HepG2 (cell line): ENCODE results near the gene CD300A. TPM values are rescaled to one million over a fixed set of nuclear protein-coding genes. Genes with fewer than 3 reads are reported as not detected.

Source experiments
- ATF7 ChIP-seq, 2 experiments: fragments of 450-650 bp in 1 of 2; sonication (generic) in 1 of 2; formaldehyde crosslinking in 1 of 2; IDR thresholded peaks; 2 replicates each; pipeline versions ENCODE4 v1.4.0 to v1.6.1; 2016 to 2020; ENCODE audit warnings: antibody characterized with exemption in 1 of 2, mild to moderate bottlenecking in 1 of 2, missing genetic modification reagents in 1 of 2
- ELF4 ChIP-seq: sonication (generic); formaldehyde crosslinking; IDR thresholded peaks from 2 replicates; pipeline ENCODE4 v1.5.0; 2020; ENCODE audit warnings: missing genetic modification reagents, mild to moderate bottlenecking, moderate library complexity, borderline replicate concordance
- IKZF4 ChIP-seq: sonication (generic); formaldehyde crosslinking; IDR thresholded peaks from 2 replicates; pipeline ENCODE4 v1.5.1; 2020; ENCODE audit warnings: borderline replicate concordance, mild to moderate bottlenecking, low read depth, missing genetic modification reagents; ENCODE audit errors: not compliant biosample characterization
- JUNB ChIP-seq: sonication (generic); formaldehyde crosslinking; IDR thresholded peaks from 2 replicates; pipeline ENCODE4 v1.8.0; 2022; ENCODE audit warnings: missing genetic modification reagents, mild to moderate bottlenecking, borderline replicate concordance
- JUND ChIP-seq: sonication (generic); formaldehyde crosslinking; IDR thresholded peaks from 2 replicates; pipeline ENCODE4 v1.8.0; 2022; ENCODE audit warnings: mild to moderate bottlenecking, missing genetic modification reagents
- NFRKB ChIP-seq: fragments of 450-650 bp; IDR thresholded peaks from 2 replicates; pipeline ENCODE4 v1.6.1; 2017
- RORA ChIP-seq: sonication (generic); formaldehyde crosslinking; IDR thresholded peaks from 2 replicates; pipeline ENCODE4 v1.5.0; 2020; ENCODE audit warnings: mild to moderate bottlenecking, missing genetic modification reagents, moderate library complexity
- SMAD1 ChIP-seq: sonication (generic); formaldehyde crosslinking; IDR thresholded peaks from 2 replicates; pipeline ENCODE4 v1.4.0; 2020; ENCODE audit warnings: missing genetic modification reagents, low read depth, mild to moderate bottlenecking, borderline replicate concordance
- TBX3 ChIP-seq: fragments of 450-650 bp; IDR thresholded peaks from 2 replicates; pipeline ENCODE4 v1.6.1; 2017; ENCODE audit warnings: antibody characterized with exemption, mild to moderate bottlenecking, inconsistent platforms, borderline replicate concordance
- ZBTB38 ChIP-seq: sonication (generic); formaldehyde crosslinking; IDR thresholded peaks from 2 replicates; pipeline ENCODE4 v1.5.1; 2020; ENCODE audit warnings: mild to moderate bottlenecking, missing genetic modification reagents
- ZNF274 ChIP-seq: sonication (generic); formaldehyde crosslinking; IDR thresholded peaks from 2 replicates; pipeline ENCODE4 v1.5.1; 2020; ENCODE audit warnings: mild to moderate bottlenecking, missing genetic modification reagents
- ZNF512 ChIP-seq: sonication (generic); formaldehyde crosslinking; IDR thresholded peaks from 2 replicates; pipeline ENCODE4 v1.4.0; 2020; ENCODE audit warnings: mild to moderate bottlenecking, missing genetic modification reagents
- ZNF572 ChIP-seq: sonication (generic); formaldehyde crosslinking; IDR thresholded peaks from 2 replicates; pipeline ENCODE4 v1.5.1; 2020; ENCODE audit warnings: mild to moderate bottlenecking, missing genetic modification reagents
- ZNF766 ChIP-seq: sonication (generic); formaldehyde crosslinking; IDR thresholded peaks from 2 replicates; pipeline ENCODE4 v1.5.0; 2020; ENCODE audit warnings: missing genetic modification reagents, borderline replicate concordance
- ZSCAN25 ChIP-seq: sonication (generic); formaldehyde crosslinking; IDR thresholded peaks from 2 replicates; pipeline ENCODE4 v1.8.0; 2022; ENCODE audit warnings: mild to moderate bottlenecking, missing genetic modification reagents
- polyA plus RNA-seq, 8 experiments: library from polyadenylated mRNA; depleted of rRNA in 3 of 8; stranded (reverse) in 7 of 8; unstranded in 1 of 8; fragments of >200 nt; fragmentation: Illumina TruSeq in 4 of 8; extraction: Trizol in 4 of 8; gene quantifications; 2 replicates each; pipeline versions ENCODE4 v1.2.1 to v1.2.3, GENCODE V29; 2011 to 2016; ENCODE audit warnings: low read depth in 4 of 8, missing spikeins in 1 of 8, mixed read lengths in 1 of 8; ENCODE audit not compliant: insufficient read depth in 1 of 8
- total RNA-seq, 5 experiments: library from RNA; depleted of rRNA; stranded (reverse); fragments of >200 nt; fragmentation: Illumina TruSeq; extraction: Trizol; gene quantifications; 2 replicates each; pipeline ENCODE4 v1.2.3, GENCODE V29; 2016; ENCODE audit warnings: low read depth in 1 of 5
- TF ChIP-seq, protein P1 (sequence below): sonication (generic); formaldehyde crosslinking; IDR thresholded peaks from 2 replicates; pipeline ENCODE4 v1.5.0; 2020; ENCODE audit warnings: mild to moderate bottlenecking, missing genetic modification reagents, borderline replicate concordance
- TF ChIP-seq, protein P2 (sequence below): sonication (generic); formaldehyde crosslinking; IDR thresholded peaks from 2 replicates; pipeline ENCODE4 v1.8.0; 2022; ENCODE audit warnings: missing genetic modification reagents, mild to moderate bottlenecking, borderline replicate concordance

CD300A gene
- total and polyA plus RNA-seq, 2 of the 13 experiments (the other 11 are each of a cell fraction or from before 2014, with no cell fraction given) = not detected

GRCh38 chr17:74455025-74455545 lies 11.3 kb upstream of the CD300A start (continued):
- TF ChIP-seq, protein P1, sequence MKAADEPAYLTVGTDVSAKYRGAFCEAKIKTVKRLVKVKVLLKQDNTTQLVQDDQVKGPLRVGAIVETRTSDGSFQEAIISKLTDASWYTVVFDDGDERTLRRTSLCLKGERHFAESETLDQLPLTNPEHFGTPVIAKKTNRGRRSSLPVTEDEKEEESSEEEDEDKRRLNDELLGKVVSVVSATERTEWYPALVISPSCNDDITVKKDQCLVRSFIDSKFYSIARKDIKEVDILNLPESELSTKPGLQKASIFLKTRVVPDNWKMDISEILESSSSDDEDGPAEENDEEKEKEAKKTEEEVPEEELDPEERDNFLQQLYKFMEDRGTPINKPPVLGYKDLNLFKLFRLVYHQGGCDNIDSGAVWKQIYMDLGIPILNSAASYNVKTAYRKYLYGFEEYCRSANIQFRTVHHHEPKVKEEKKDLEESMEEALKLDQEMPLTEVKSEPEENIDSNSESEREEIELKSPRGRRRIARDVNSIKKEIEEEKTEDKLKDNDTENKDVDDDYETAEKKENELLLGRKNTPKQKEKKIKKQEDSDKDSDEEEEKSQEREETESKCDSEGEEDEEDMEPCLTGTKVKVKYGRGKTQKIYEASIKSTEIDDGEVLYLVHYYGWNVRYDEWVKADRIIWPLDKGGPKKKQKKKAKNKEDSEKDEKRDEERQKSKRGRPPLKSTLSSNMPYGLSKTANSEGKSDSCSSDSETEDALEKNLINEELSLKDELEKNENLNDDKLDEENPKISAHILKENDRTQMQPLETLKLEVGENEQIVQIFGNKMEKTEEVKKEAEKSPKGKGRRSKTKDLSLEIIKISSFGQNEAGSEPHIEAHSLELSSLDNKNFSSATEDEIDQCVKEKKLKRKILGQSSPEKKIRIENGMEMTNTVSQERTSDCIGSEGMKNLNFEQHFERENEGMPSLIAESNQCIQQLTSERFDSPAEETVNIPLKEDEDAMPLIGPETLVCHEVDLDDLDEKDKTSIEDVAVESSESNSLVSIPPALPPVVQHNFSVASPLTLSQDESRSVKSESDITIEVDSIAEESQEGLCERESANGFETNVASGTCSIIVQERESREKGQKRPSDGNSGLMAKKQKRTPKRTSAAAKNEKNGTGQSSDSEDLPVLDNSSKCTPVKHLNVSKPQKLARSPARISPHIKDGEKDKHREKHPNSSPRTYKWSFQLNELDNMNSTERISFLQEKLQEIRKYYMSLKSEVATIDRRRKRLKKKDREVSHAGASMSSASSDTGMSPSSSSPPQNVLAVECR (CRISPR knock-in tag) = no peak
- TF ChIP-seq ZNF512 (CRISPR knock-in tag) = no peak
- TF ChIP-seq SMAD1 (CRISPR knock-in tag) = no peak
- TF ChIP-seq ZSCAN25 (CRISPR knock-in tag) = no peak
- TF ChIP-seq, protein P2, sequence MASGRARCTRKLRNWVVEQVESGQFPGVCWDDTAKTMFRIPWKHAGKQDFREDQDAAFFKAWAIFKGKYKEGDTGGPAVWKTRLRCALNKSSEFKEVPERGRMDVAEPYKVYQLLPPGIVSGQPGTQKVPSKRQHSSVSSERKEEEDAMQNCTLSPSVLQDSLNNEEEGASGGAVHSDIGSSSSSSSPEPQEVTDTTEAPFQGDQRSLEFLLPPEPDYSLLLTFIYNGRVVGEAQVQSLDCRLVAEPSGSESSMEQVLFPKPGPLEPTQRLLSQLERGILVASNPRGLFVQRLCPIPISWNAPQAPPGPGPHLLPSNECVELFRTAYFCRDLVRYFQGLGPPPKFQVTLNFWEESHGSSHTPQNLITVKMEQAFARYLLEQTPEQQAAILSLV (CRISPR knock-in tag) = no peak
- no peak for TF ChIP-seq TBX3
- TF ChIP-seq JUND (CRISPR knock-in tag) = no peak
- 0 out of 2 replicates have a peak, but pooled peaks have one; percentile 6 for TF ChIP-seq ZBTB38
- no peak for TF ChIP-seq ZNF766 (CRISPR knock-in tag)
- no peak for TF ChIP-seq JUNB
- TF ChIP-seq NFRKB = no peak
- TF ChIP-seq ELF4 (CRISPR knock-in tag) = no peak
- TF ChIP-seq ZNF274 (CRISPR knock-in tag) = no peak
- TF ChIP-seq IKZF4 = no peak
- TF ChIP-seq ZNF572 (CRISPR knock-in tag) = no peak
- TF ChIP-seq RORA (CRISPR knock-in tag) = no peak
- no peak for TF ChIP-seq ATF7 (IDR thresholded peaks at IDR 0.05)
- no peak for TF ChIP-seq ATF7 (CRISPR knock-in tag; IDR thresholded peaks at IDR 0.05)
